ENCODE measurements around the gene NLGN1.

Gene NLGN1

DNA sequence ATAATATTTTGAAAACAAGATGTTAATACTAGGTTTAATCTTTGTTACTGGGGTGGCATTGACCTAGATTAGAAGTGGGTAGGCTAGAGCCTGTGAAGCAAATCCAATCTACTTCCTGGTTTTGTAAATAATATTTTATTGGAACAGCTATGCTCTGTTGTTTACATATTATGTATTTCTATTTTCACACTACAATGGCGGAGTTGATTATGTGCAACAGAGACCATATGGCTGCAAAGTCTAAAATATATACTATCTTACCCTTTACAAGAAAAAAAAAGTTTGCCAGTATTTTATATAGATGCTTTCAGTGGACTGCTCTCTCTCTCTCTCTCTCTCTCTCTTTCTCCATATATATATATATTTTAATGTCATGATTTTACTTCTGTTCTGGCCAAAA, 244.2 kb downstream of the NLGN1 start:
- DNase-seq (ENCODE audit: low read depth): no peak

DNA sequence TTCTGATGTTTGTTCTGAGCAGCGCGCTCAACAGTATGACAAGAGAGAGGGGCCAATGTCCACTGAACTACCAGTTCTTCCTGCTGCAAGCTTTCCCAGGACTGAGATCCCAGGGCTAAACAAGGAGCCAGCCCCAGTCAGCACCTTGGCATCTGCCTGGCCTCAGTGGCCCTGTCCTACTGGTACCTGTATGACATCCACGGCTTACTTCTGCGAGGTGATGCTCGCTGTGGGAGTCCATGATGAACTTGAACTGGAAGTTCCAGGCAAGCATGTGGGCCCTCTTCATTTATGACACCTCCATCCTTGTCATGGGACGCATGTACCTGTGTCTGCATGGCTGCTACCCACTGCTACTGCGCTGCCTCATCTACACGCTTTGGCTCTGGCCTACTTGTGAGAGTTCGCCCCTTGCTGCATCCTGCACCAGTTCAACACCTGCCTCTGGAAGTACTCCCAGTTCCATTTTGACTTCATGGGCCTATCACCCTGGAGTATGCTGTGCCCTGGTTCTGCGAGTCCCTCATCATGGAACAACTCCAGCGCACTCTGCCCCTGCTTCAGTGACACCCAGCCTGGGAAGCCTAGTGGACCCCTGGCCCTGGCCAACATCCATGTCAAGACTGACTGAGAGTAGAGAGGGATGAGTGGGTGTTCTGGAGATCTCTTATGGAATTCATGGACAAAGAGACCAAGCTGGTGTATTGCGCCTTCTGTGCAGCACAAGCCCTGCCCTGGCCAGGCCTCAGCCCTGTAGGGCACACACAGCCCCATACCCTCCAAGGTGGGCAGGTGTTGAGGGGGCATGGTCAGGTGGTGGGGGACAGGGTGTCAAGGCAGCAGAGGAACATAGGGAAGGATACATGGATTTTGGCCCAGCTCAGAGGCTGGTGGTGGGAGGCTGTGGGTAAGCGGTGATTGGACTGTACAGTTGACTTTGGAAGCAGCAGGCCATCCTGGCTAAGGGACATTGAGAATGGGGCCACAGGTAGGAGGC, 246.8 kb downstream of the NLGN1 start:
- DNase-seq (ENCODE audit: low read depth): no peak

DNA sequence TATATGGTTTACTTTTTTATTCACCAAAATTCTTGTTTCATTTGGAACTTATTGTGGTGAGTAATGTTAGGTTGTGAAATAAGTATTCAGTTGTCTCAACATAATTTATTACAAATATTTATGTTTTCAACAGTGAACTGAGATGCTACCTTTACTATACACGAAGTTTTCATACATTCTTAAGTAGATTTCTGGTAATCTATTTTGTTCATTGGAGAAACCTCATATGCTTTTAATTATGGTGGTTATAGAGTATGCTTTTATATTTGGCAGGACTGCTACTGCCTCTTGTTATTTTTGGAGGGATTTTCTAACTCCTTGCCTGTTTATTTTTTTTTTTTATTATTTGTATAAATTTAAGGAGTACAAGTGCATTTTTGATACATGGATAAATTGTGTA, 253.1 kb downstream of the NLGN1 start:
- DNase-seq (ENCODE audit: low read depth): peak; percentile 33

DNA sequence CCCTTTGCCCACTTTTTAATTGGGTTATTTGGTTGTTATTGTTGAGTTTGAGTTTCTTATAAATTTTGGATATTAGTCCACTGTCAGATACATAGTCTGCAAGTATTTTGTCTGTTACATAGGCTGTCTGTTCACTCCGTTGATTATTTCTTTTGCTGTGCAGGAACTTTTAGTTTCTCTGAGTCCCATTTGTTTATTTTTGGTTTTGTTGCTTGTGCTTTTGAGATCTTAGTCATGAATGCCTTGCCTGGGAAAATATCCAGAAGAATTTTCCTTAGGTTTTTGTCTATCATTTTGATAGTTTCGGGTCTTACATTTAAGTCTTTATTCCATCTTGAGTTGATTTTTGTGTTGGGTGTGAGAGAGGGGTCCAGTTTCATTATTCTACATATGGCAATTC, 254.5 kb downstream of the NLGN1 start:
- peak; percentile 73 for DNase-seq (ENCODE audit: low read depth)

DNA sequence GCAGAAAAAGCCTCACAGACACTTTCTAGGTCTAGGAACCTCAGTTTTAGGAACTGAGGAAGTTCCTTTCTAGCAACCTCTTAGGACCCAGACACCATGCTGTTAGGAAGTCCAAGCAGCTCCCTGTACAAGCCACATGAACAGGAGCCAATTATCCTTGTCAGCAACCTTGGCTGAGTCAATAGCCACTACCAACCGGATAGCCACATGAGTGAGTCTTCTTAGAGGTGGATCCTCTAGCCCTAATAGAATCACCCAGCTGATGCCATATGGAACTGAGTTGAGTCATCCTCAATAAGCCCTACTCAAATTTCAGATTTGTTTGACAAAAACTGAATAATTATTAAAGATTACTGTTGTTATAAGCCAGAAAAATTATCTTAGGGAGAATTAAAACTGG, 256.2 kb downstream of the NLGN1 start:
- DNase-seq (ENCODE audit: low read depth): no peak

DNA sequence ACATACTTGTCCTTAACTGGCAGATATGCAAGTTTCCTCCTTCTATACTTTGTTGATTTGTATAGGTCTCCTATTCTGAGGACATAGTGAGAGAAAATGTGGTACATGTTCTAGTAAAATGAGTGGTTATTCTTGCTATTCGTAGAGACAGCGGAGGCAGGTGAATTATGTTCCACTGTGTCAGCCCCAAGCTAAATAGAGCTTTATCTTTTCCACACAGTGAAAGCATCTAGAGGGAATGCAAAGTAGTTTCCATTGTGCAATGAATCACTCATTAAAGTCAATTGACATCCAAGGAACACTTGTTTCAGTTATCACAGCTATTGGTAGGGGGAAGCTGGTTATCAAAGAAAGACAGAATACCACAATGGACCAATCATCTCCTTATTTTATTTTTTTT, 262.4 kb downstream of the NLGN1 start:
- DNase-seq (ENCODE audit: low read depth): peak; percentile 27

DNA sequence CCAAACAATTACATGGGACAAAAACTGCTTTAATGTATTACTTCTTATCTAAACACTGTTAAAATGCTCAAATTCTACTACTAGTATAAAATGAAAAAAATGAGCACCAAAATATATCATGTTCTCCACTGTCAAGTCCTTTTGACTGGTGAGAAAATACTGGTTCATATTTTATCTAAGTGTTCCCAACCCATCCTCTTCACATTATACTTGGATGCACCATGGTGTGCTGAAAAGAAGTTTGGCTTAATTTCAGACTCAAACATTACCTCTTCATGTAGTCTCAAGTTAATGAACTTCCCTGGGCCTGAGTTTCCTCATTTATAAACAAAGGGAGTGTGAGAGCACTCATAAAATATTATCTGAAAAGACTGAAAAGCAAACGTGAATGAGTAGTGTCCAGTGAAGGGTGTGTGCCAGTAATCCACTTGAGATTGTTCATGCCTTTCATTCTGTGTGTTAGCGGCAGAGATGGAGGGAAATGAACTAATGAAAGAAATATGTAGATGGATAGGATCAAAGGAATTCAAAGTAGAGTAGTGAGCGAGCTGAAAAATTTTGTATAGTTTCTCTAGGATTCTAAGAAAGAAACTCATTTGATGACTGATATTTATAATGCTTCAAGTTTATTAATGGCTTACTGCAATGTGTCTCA, 263.2 kb downstream of the NLGN1 start:
- peak; percentile 82 for DNase-seq (ENCODE audit: low read depth)

DNA sequence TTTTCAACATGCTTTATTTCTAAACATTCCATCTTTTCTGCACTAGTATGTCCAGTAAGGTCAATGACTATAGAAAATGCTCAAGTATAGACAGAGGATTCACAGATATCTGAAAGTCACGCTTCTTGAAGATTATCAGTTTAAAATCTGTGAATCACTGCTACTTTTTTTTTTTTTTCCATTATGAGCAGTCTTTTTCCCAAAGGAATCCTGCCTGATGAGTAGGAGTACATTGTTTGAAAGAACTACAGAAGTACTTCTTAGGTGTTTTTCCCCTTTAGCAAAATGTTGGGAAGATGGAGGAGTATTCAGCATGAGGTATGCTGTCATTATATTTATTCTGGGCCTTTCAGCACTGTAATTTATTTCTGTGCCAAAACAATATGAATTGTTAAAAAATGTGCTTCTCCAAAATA, 266.2 kb downstream of the NLGN1 start:
- DNase-seq (ENCODE audit: low read depth): peak; percentile 79

DNA sequence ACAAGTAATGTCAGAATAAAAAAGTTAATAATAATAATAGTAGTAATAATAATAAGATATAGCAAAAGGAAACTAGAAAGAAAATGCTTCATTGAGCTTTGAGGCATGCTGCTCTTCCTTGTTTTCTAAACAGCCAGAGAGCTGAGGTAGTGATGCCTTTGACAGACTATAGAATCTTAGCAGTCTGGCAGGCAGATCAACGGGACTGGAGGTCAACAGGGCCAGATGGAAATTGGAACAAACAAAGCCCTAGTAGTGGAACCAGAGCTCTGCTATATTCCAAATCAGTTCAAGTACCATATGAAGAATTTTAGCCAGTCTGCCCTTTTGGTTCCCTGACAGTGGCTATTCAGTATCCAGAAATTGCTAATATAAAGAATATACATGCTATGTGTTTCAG, 278.6 kb downstream of the NLGN1 start:
- DNase-seq (ENCODE audit: low read depth): no peak

DNA sequence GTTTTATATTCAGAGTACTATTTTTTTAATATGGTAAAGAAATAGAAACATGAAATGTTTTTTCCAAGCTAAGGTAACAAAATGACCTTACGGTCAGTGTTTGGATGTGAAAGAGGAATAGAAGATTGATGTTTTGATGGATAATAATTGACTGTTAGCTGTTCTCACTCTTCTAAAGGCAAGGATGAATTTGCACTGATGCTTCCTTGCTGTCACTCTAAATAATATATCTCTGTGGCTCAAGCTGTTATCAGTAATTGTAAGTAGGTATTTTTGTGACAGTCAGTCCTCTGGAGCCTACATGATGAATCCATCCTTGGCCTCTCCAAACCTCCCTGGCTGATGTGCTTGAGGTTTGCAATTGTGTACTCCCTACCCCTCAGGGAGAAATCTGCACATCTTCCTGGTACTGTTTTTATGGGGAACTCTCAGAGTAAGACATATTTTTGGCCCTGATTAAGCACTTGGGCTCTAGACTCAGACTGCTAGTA, 283.7 kb downstream of the NLGN1 start:
- DNase-seq (ENCODE audit: low read depth): no peak

DNA sequence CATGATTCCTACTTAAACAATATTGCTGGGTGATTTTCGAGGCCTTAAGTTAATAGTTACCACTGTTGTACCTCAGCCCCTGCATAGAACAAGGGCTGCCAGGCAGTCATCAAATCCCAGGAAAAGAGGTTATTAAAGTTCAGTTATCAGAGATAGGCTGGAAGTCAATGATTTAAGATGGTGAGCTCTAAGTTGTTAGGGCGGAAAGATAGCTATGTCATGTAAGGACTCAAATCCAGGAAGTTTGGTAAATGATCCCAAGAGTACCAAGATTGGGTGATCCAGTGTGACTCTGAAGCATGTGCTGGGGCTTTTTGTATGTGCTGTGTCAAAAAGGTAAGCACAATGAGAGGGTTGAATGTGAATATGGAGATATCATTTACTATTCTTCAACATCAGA, 287.9 kb downstream of the NLGN1 start:
- no peak for DNase-seq (ENCODE audit: low read depth)

DNA sequence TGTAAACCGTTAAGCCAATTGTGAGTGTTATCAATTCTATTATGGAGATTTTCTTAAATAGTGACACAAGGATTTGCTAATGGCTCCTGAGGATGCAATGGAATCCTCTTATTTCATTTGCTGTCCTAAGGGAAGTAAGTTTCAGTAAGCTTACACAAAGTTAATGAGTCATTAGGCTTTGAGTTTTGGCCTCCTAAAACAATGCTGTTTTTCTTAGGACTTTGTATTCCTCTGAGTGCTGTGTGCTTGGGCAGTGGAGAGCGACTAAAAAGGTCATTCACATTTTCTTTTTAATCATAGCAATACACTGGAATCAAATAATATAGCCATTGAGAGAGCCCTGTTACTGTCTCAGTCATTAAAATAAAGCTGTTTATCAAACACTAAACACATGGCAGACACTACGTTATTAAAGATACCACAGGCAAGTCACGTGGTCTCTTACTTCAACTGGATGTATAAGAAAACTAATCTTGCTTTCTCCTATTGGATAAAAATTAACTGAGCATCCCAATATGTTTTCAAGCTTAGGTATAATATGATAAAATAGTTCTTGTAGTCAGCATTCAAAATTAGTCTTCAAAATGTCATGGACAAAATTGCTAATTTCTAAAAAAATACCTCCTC, 290.8 kb downstream of the NLGN1 start:
- peak; percentile 26 for DNase-seq (ENCODE audit: low read depth)

DNA sequence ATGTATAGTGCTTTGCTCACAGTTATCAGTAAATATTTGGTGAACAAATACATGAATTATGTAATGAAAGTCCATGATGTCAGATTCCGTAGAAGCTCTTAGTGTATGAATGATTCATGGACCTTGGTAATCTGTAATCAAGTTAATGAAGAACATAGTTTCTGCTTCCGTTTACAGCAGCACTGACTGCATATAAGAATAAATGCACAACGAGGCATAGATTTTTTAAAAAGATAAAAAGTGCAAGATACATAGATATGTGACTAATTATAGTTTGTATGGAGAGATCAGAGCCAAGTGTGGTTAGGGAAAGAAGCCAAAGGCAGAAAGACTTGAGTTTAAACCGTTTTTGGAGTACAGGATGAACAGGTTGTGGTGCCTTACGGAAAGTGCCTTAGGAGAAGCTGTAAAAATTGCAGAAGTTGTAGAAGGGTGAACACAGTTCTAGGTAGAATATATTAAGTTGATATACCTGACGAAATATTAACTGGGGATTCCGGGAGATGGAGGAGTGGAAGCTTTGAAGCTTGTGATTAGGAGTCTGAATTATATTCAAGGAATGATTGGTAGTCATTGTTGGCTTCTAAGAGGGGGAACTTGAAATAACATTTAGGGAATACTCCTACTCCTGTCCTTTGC, 293.1 kb downstream of the NLGN1 start:
- peak; percentile 62 for DNase-seq (ENCODE audit: low read depth)

DNA sequence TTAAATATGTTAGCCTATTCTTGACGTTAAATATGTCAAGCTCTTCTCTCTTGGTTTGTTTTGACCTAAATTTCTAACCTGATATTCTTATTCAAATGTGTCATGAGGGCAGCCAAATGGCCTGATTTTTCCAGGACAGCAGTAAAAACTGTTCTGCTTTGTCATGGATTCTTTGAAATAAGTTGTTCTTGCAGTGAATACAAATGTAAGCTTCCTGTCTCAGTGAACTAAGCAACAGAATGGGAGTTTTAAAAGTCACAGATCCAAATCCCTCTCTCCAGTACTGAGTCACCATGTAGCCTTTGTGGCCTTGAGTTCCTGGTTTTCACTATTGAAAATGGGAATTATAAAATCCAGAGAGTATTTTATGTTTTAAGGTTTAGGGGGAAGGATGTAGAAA, 301.8 kb downstream of the NLGN1 start:
- DNase-seq (ENCODE audit: low read depth): no peak

DNA sequence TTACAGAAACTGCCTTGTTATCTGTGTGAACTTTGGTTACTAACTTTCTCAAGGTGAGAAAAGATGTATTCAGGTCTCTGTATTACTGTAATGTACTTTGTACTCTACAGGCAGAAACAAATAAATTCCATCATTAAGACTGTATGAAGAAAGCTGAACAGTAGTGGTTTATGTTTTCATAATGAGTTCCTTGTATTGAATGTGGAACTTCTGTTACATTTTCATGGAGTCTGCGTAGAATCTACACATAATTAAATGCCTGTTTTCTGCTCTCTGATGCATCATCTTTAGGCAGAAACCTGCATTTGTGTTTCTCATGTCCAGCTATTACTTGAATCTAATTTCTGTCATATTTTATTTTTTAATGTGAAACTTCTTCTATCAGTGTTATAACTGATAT, 302.8 kb downstream of the NLGN1 start:
- DNase-seq (ENCODE audit: low read depth): no peak

DNA sequence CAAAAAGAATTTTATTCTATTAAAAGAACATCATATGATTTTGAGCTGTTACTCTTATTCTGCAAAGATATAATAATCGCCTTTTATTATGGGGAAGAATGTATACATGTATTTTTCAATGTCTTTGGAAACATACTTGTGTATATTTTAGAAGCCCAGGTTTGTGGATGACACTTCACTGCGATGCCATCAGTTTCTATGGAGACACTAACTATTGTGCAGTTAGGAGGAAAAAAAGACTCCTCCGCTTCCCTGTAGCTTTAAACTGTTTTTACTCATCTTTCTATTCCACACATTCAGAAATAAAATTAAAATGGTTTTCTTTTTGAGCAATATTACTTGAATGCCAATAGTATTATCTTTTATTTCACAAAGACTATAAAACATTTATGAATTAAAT, 305.0 kb downstream of the NLGN1 start:
- DNase-seq (ENCODE audit: low read depth): no peak

DNA sequence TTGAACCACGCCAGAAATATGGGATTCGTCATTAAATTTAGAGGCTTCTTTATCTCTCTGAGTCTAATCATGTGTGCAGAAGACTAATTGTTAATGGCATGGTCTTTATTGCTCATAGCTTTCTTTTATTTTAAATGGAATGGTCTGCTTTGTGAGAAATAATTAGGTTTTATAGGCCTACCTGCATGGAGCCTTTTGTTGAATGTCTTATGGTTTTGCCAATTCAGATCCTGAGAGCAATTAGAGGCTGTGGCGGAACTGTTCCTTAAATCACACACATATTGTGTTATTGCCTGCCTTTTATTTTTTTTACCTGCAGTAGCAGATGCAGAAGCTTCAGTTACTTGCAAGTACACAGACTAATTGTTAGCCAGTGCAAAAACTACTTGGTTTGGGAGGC, 306.2 kb downstream of the NLGN1 start:
- no peak for DNase-seq (ENCODE audit: low read depth)

DNA sequence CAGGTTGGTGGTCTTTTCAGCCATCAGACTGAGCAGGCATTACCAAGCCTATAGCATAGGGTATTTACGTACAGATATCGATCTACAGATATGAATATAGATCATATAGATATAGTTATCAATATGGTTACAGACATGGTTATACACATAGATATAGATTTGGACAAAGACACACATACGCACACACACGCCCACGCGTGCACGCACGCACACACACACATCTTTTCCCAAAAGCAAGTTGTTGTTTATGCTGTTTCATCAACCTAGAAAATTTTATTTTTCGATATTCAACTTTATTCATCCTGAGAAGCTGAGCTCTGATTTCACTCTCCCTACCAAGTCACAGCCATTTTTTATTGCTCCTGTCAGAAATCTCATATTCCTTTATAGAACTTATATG, 309.1 kb downstream of the NLGN1 start:
- no peak for DNase-seq (ENCODE audit: low read depth)

DNA sequence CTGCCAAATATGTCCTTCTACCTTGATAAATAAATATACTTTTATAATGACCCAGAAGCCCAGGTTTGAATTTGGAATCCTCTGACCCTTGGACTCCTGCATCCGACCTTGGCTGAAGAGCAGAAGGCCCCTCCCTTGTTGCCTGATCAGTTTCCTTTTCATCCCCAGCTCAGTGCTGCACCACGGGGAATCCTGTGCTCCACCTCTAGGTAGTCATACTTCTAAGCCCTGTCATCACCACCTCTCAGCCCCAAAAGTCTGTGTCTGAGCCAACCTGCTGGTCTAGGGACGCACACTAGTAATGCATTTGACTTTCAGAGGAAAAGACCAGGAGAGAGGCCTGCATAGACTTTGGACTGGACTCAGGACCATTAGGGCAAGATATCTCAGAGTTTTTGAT, 310.6 kb downstream of the NLGN1 start:
- no peak for DNase-seq (ENCODE audit: low read depth)

DNA sequence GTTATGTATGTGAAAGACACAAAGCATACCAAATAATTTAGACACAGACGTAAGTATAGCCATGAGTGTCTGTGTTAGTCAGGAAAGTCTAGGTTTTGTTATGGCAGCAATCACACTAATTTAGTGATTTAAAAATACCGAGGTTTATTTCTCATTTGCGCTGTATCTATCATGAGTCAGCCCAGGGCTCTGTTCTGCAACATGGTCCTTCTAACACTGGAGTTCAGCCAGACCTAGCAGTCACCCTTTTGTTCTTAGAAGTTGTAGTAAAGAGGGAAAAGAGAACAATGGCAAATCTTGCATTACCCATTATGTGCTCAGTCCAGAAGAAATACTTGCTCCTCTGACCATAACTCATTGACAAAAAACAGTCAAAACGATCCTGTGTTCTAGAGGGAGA, 311.5 kb downstream of the NLGN1 start:
- peak; percentile 49 for DNase-seq (ENCODE audit: low read depth)

DNA sequence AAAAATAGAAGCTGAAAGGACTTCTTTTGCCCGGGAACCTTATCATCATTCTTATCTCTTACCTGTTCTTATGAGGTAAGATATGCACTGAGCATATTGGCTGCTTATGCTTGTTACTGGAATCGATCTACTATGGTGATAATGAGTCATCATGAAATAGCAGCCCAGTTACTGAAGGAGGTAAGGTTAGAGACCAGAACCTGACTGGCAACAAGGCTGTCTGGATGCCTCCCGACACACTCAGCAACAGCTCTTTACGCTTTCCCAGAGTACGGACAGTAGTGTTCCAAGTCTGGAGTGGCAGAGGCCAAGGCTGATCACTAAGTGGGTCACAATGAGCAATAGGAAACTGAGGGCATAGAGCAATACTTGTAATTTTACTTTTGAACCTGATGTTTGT, 314.1 kb downstream of the NLGN1 start:
- no peak for DNase-seq (ENCODE audit: low read depth)

DNA sequence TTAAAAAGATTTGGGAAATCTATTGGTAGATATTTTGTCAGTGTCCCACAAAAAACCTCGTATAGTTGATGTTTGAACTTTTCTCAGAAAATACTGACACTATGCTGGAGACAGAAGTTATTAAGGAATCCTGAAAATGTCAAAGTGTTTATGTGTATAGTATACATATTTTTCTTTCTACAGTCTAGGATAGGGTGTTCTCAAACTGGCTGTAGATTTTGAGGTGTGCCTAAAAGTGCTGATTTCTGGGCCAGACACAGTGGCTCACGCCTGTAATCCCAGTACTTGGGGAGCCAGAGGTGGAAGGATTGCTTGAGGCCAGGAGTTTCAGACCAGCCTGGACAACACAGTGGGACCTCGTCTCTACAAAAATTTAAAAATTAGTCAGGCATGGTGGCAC, 322.0 kb downstream of the NLGN1 start:
- no peak for DNase-seq (ENCODE audit: low read depth)

All from EH (cell line).